B cell (primary cell): Measurements from ENCODE around the gene MROH7. TPM values are rescaled to one million over a fixed set of nuclear protein-coding genes. Genes with fewer than 3 reads are reported as not detected.

Experiments used
- ATAC-seq: fragments of 200-7000 bp; cut with Tn5 transposase; one replicate; pipeline ENCODE4 v1.10.0; 2021; ENCODE audit warnings: low read depth, mild to moderate bottlenecking, moderate number of reproducible peaks, moderate library complexity
- CTCF ChIA-PET: fragments of 350-600 bp; sonication (Branson Sonifier 250); formaldehyde crosslinking; loops from one replicate; lab custom pipeline; 2021; ENCODE audit warnings: antibody characterized with exemption, inconsistent platforms; lab: Charles Lee
- POLR2A ChIA-PET: fragments of 350-600 bp; sonication (Branson Sonifier 250); formaldehyde crosslinking; loops from one replicate; lab custom pipeline; 2021; ENCODE audit warnings: antibody characterized with exemption; lab: Charles Lee
- DNase-seq: peaks from one replicate; pipeline ENCODE4 v3.0.0; 2013
- H2AFZ ChIP-seq: 2 replicates; pipeline ENCODE4 v1.6.1; 2012; ENCODE audit warnings: mild to moderate bottlenecking, low read depth, low read length; ENCODE audit not compliant: insufficient read depth, poor library complexity, severe bottlenecking
- H3K27ac ChIP-seq, 2 donors: 1 replicate in 1 of 2; 2 replicates in 1 of 2; pipeline ENCODE4 v1.5.1; 2012 to 2013; ENCODE audit warnings: low read length in 2 of 2, mild to moderate bottlenecking in 2 of 2, moderate library complexity in 1 of 2
- H3K27me3 ChIP-seq, 4 experiments: fragments of 200-600 bp in 1 of 4; sonication (generic) in 1 of 4; replicated peaks in 1 of 4; 1 replicate in 2 of 4; 2 replicates in 2 of 4; pipeline versions ENCODE4 v1.6.1 to v1.7.0; 2013 to 2016; ENCODE audit warnings: low read length in 3 of 4, mild to moderate bottlenecking in 2 of 4, mixed read lengths in 1 of 4, moderate library complexity in 1 of 4; ENCODE audit not compliant: insufficient read depth in 4 of 4, control insufficient read depth in 3 of 4; ENCODE audit errors: control extremely low read depth in 1 of 4
- H3K36me3 ChIP-seq, 2 experiments: replicated peaks in 1 of 2; 1 replicate in 1 of 2; 2 replicates in 1 of 2; pipeline versions ENCODE4 v1.6.1 to v1.7.1; 2013; ENCODE audit warnings: low read length in 1 of 2; ENCODE audit not compliant: insufficient read depth in 2 of 2, control insufficient read depth in 1 of 2; ENCODE audit errors: control extremely low read depth in 1 of 2, extremely low read depth in 1 of 2
- H3K4me1 ChIP-seq, 2 donors: fragments of 200-600 bp in 1 of 2; sonication (generic) in 1 of 2; 1 replicate in 1 of 2; 2 replicates in 1 of 2; pipeline versions ENCODE4 v1.5.1 to v1.6.1; 2013 to 2017; ENCODE audit warnings: low read length in 2 of 2; ENCODE audit not compliant: control insufficient read depth in 2 of 2, insufficient read depth in 2 of 2
- H3K4me2 ChIP-seq: replicated peaks from 2 replicates; pipeline ENCODE3; 2012; ENCODE audit warnings: mild to moderate bottlenecking, low read depth, low read length; ENCODE audit not compliant: poor library complexity, severe bottlenecking
- H3K4me3 ChIP-seq, 5 experiments: fragments of 200-600 bp in 1 of 5; sonication (generic) in 1 of 5; 1 replicate in 3 of 5; 2 replicates in 2 of 5; pipeline versions ENCODE4 v1.5.1 to v1.7.0; 2011 to 2016; ENCODE audit warnings: low read length in 4 of 5, mild to moderate bottlenecking in 4 of 5, low read depth in 2 of 5, control low read depth in 1 of 5, moderate library complexity in 1 of 5; ENCODE audit not compliant: insufficient read depth in 1 of 5; ENCODE audit errors: control extremely low read depth in 1 of 5, extremely low read depth in 1 of 5
- H3K79me2 ChIP-seq: fragments of 200-600 bp; sonication (generic); one replicate; pipeline ENCODE4 v1.6.0; 2016; ENCODE audit warnings: low read length; ENCODE audit not compliant: control insufficient read depth, insufficient read depth
- H3K9ac ChIP-seq: fragments of 200-600 bp; sonication (generic); 2 replicates; pipeline ENCODE4 v1.6.1; 2017; ENCODE audit warnings: mild to moderate bottlenecking, low read length, moderate library complexity
- H3K9me3 ChIP-seq, 3 donors: one replicate each; pipeline versions ENCODE4 v1.6.1 to v1.7.1; 2013; ENCODE audit warnings: low read length in 2 of 3; ENCODE audit not compliant: control insufficient read depth in 2 of 3, insufficient read depth in 1 of 3; ENCODE audit errors: control extremely low read depth in 1 of 3
- H4K20me1 ChIP-seq: 2 replicates; pipeline ENCODE4 v1.6.0; 2012; ENCODE audit warnings: mild to moderate bottlenecking, low read length; ENCODE audit not compliant: insufficient read depth, control insufficient read depth, poor library complexity, severe bottlenecking
- H3K27ac Mint-ChIP-seq: one replicate; pipeline ENCODE4 v1.8.0; 2021; ENCODE audit warnings: mixed read lengths
- H3K27me3 Mint-ChIP-seq: one replicate; pipeline ENCODE4 v1.8.0; 2021; ENCODE audit warnings: mixed read lengths
- H3K4me1 Mint-ChIP-seq: one replicate; pipeline ENCODE4 v1.8.0; 2021; ENCODE audit warnings: mixed read lengths
- H3K4me3 Mint-ChIP-seq: one replicate; pipeline ENCODE4 v1.8.0; 2021; ENCODE audit warnings: mixed read lengths
- H3K9me3 Mint-ChIP-seq: one replicate; pipeline ENCODE4 v1.8.0; 2022; ENCODE audit warnings: mixed read lengths; ENCODE audit not compliant: insufficient read depth
- CTCF ChIP-seq: fragments of 200-600 bp; IDR thresholded peaks from one replicate; pipeline ENCODE4 v1.8.0; 2022; ENCODE audit warnings: antibody characterized with exemption, mild to moderate bottlenecking
- EZH2 ChIP-seq: IDR thresholded peaks from 2 replicates; pipeline ENCODE4 v1.6.1; 2012; ENCODE audit warnings: borderline replicate concordance, low read depth, mild to moderate bottlenecking, moderate library complexity, low read length; ENCODE audit not compliant: insufficient read depth, poor library complexity, severe bottlenecking
- WGBS: methylation state at CpG from one replicate; pipeline ENCODE4 v1.1.5; 2013; ENCODE audit warnings: missing lambda C conversion rate; ENCODE audit not compliant: insufficient coverage; 5-methylcytosine and 5-hydroxymethylcytosine counted together
- intact Hi-C: fragments of 100-400 bp; cut with micrococcal nuclease; formaldehyde crosslinking; loops from one replicate; pipeline ENCODE4 v1.10.0; 2022
- polyA plus RNA-seq: library from polyadenylated mRNA; depleted of rRNA; stranded (reverse); fragments of >200 nt; gene quantifications from 2 replicates; pipeline ENCODE4 v1.2.3, GENCODE V29; 2012
- total RNA-seq, 2 donors: library from RNA; stranded (reverse); fragments of 120-200 nt in 1 of 2; gene quantifications; 1 replicate in 1 of 2; 2 replicates in 1 of 2; pipeline versions ENCODE4 v1.2.3 to v1.2.4, GENCODE V29; 2013 to 2022

The MROH7 gene
- total and polyA plus RNA-seq, 2 donors (not counting 1 experiment from before 2014, with no cell fraction given) = not detected

GRCh38 chr1:54710841-54711240, 69.3 kb downstream of the MROH7 start:
- intact Hi-C loops = no loop called here
- H2AFZ ChIP-seq = no peak overlapping the region
- no peak overlapping the region for H3K4me2 ChIP-seq
- peaks cover 0 to 8% (median 2%) of the 10 kb centered on the region in 4 experiments for H3K27me3 ChIP-seq
- no peak overlapping the region for H3K4me3 ChIP-seq
- no peak for ATAC-seq
- Mint-ChIP-seq H3K27me3 (peaks cover 15% of the 10 kb centered on the region), H3K9me3 (no peaks in the 10 kb centered on the region), H3K4me1 (peaks cover 6% of the 10 kb centered on the region), H3K27ac (no peak overlapping the region), H3K4me3 (no peak overlapping the region)
- peaks cover 10% of the 10 kb centered on the region for H3K79me2 ChIP-seq
- no peak overlapping the region for H3K27ac ChIP-seq
- ChIA-PET POLR2A (no interaction called here), CTCF (no interaction called here)
- no peaks in the 10 kb centered on the region for H4K20me1 ChIP-seq
- DNase-seq = no peak
- H3K9me3 ChIP-seq = no peaks in the 10 kb centered on the region
- no peak overlapping the region for H3K9ac ChIP-seq
- H3K36me3 ChIP-seq = no peaks in the 10 kb centered on the region
- peaks cover 6 to 7% of the 10 kb centered on the region in 2 donors for H3K4me1 ChIP-seq
- TF ChIP-seq CTCF = no peak
- no peak for TF ChIP-seq EZH2
- 95% methylated on average over 3 of the region's 6 CpGs for WGBS

DNA sequence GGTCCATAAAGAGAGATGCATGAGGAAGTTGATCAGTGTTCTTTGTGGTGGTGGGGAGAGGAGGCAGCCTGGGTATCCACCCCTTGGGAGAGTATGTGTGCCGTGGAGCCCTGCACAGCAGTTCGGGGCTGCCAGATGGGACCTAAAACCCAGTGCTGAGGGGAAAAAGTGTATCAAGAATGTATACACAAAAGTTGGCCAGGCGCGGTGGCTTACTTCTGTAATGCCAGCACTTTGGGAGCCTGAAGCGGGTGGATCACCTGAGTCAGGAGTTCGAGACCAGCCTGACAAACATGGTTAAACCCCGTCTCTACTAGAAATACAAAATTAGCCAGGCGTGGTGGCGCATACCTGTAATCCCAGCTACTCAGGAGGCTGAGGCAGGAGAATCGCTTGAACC, 70.0 kb downstream of the MROH7 start:
- no peak overlapping the region for H3K4me2 ChIP-seq
- CTCF ChIA-PET = no interaction called here
- H3K27ac ChIP-seq = no peak overlapping the region
- H3K27me3 ChIP-seq = peaks cover 0 to 8% (median 2%) of the 10 kb centered on the region in 4 experiments
- Mint-ChIP-seq H3K4me1 (peaks cover 11% of the 10 kb centered on the region), H3K4me3 (no peak overlapping the region), H3K27me3 (peaks cover 15% of the 10 kb centered on the region), H3K9me3 (no peaks in the 10 kb centered on the region), H3K27ac (no peak overlapping the region)
- POLR2A ChIA-PET = no interaction called here
- H3K36me3 ChIP-seq = no peaks in the 10 kb centered on the region
- peaks cover 11 to 14% of the 10 kb centered on the region in 2 donors for H3K4me1 ChIP-seq
- H3K9me3 ChIP-seq = no peaks in the 10 kb centered on the region
- intact Hi-C loops = no loop called here
- no peak for TF ChIP-seq EZH2
- TF ChIP-seq CTCF = no peak
- WGBS = 100% methylated on average over 5 of the region's 10 CpGs
- no peak for DNase-seq
- H2AFZ ChIP-seq = no peak overlapping the region
- no peaks in the 10 kb centered on the region for H4K20me1 ChIP-seq
- H3K4me3 ChIP-seq = no peak overlapping the region
- ATAC-seq = no peak
- no peak overlapping the region for H3K9ac ChIP-seq
- peaks cover 17% of the 10 kb centered on the region for H3K79me2 ChIP-seq
